PC-3 (cell line): ENCODE results near the gene VPS51. TPM values are rescaled to one million over a fixed set of nuclear protein-coding genes. Genes with fewer than 3 reads are reported as not detected.

Source experiments
- ATAC-seq: fragments of 200-7000 bp; cut with Tn5 transposase; 2 replicates; pipeline ENCODE4 v1.9.1; 2020; ENCODE audit warnings: mild to moderate bottlenecking, moderate library complexity
- BruUV-seq: library from RNA; stranded (reverse); fragments of 400-500 nt; replicated peaks from 2 replicates; lab custom pipeline; 2021; lab: Mats Ljungman, UMichigan
- CTCF ChIA-PET: fragments of 300-600 bp; sonication (Branson Sonifier 250); formaldehyde crosslinking; loops from one replicate; lab custom pipeline; 2022; ENCODE audit warnings: antibody characterized with exemption; lab: Charles Lee
- POLR2A ChIA-PET: fragments of 300-600 bp; sonication (Branson Sonifier 250); formaldehyde crosslinking; loops from one replicate; lab custom pipeline; 2022; ENCODE audit warnings: antibody characterized with exemption; ENCODE audit not compliant: unreplicated experiment; lab: Charles Lee
- DNase-seq: peaks from one replicate; pipeline ENCODE4 v3.0.0-alpha.2; 2015
- H2AFZ ChIP-seq: fragments of 300-600 bp; sonication (generic); 2 replicates; pipeline ENCODE4 v1.6.0; 2016; ENCODE audit warnings: antibody characterized with exemption, low read length
- H3F3A ChIP-seq: fragments of 300-600 bp; sonication (generic); one replicate; pipeline ENCODE4 v1.6.0; 2017; ENCODE audit warnings: antibody characterized with exemption, low read length, control low read depth, mild to moderate bottlenecking; ENCODE audit not compliant: unreplicated experiment
- H3K27ac ChIP-seq: fragments of 300-600 bp; sonication (generic); 2 replicates; pipeline ENCODE4 v1.5.1; 2016; ENCODE audit warnings: mild to moderate bottlenecking, low read length
- H3K27me3 ChIP-seq: fragments of 300-600 bp; sonication (generic); 2 replicates; pipeline ENCODE4 v1.6.1; 2016; ENCODE audit warnings: low read length, mixed read lengths
- H3K36me3 ChIP-seq: fragments of 300-600 bp; sonication (generic); 2 replicates; pipeline ENCODE4 v1.6.1; 2016; ENCODE audit warnings: low read depth, mixed run types, low read length, mixed read lengths
- H3K4me1 ChIP-seq: fragments of 300-600 bp; sonication (generic); 2 replicates; pipeline ENCODE4 v1.5.1; 2016; ENCODE audit warnings: low read length; ENCODE audit not compliant: insufficient read depth
- H3K4me2 ChIP-seq: fragments of 300-600 bp; sonication (generic); 2 replicates; pipeline ENCODE4 v1.6.0; 2016; ENCODE audit warnings: low read length
- H3K4me3 ChIP-seq: fragments of 300-600 bp; sonication (generic); 2 replicates; pipeline ENCODE4 v1.5.1; 2016; ENCODE audit warnings: mild to moderate bottlenecking, low read length, mixed read lengths
- H3K79me2 ChIP-seq: fragments of 300-600 bp; sonication (generic); 2 replicates; pipeline ENCODE4 v1.6.1; 2017; ENCODE audit warnings: low read length, mixed read lengths
- H3K9ac ChIP-seq: fragments of 300-600 bp; sonication (generic); 2 replicates; pipeline ENCODE4 v1.6.0; 2016; ENCODE audit warnings: mild to moderate bottlenecking, low read length
- H3K9me2 ChIP-seq: fragments of 300-600 bp; sonication (generic); replicated peaks from 2 replicates; pipeline ENCODE4 v1.6.1; 2016; ENCODE audit warnings: mixed run types, low read length, mixed read lengths
- H3K9me3 ChIP-seq: fragments of 300-600 bp; sonication (generic); 2 replicates; pipeline ENCODE4 v1.6.1; 2016; ENCODE audit warnings: low read length, mixed read lengths
- H4K20me1 ChIP-seq: fragments of 300-600 bp; sonication (generic); 2 replicates; pipeline ENCODE4 v1.6.1; 2016; ENCODE audit warnings: low read length, mixed read lengths
- EZH2 ChIP-seq: fragments of 300-600 bp; sonication (generic); IDR thresholded peaks from one replicate; pipeline ENCODE4 v1.6.1; 2017; ENCODE audit warnings: antibody characterized with exemption, mild to moderate bottlenecking, low read length; ENCODE audit not compliant: unreplicated experiment
- EZH2phosphoT487 ChIP-seq: fragments of 300-600 bp; sonication (generic); IDR thresholded peaks from 2 replicates; pipeline ENCODE4 v1.6.1; 2018; ENCODE audit warnings: mild to moderate bottlenecking, antibody characterized with exemption, low read length, borderline replicate concordance
- intact Hi-C: fragments of 100-400 bp; cut with micrococcal nuclease; formaldehyde crosslinking; loops from 2 replicates; pipeline ENCODE4 v1.9.0; 2023
- total RNA-seq: library from RNA; depleted of rRNA; stranded (reverse); fragments of >200 nt; gene quantifications from 2 replicates; pipeline ENCODE4 v1.2.3, GENCODE V29; 2014
- TF ChIP-seq, protein P1 (sequence below): fragments of 300-600 bp; sonication (generic); conservative IDR thresholded peaks from 2 replicates; pipeline ENCODE4 v1.5.1; 2017; ENCODE audit warnings: antibody characterized with exemption, low read depth, mild to moderate bottlenecking, low read length

The VPS51 gene
- total RNA-seq, 1 experiment from 2014 or later, result 414 TPM

DNA sequence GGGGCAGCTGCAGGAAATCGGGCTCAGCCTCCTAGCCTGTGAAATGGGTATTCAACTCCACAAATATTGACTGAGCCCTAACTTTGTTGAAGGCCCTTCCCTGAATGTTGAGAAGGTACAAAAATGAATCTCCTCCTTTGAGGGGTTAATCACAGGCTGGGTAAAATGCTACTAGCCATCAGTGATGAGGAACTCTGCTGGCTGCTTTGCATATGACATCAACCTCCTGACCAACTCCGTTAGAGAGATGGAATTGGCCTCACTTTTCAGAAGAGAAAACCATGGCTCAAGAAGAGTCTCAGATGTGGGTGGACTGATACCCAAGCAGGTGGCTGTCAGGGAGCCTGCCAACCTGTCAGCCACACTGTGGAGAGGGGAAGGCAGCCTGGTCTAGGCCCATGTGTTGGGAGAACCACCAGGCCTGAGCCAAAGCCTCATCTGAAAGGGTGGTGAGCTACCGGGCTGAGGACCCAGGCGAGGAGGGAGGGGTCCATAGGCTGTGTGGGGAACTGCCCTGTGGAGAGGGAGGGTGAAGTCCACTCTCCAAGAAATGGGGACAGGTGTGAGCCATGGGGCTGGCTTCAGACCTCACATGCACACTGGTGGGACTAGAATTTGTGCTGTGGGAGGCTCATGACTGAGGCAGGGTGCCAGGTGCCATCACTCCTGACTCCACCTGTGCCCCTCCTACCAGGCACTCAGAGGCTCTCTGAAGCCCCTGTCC lies 23.9 kb upstream of the VPS51 start:
- Histone ChIP-seq H3K9me3 (no peaks in the 10 kb centered on the region), H3K9ac (no peak overlapping the region), H2AFZ (no peak overlapping the region), H3F3A (no peaks in the 10 kb centered on the region), H3K4me1 (no peaks in the 10 kb centered on the region), H3K27me3 (no peaks in the 10 kb centered on the region), H4K20me1 (no peaks in the 10 kb centered on the region), H3K36me3 (peaks cover under 1% of the 10 kb centered on the region), H3K9me2 (no peaks in the 10 kb centered on the region), H3K4me2 (no peak overlapping the region), H3K4me3 (no peak overlapping the region), H3K79me2 (no peaks in the 10 kb centered on the region), H3K27ac (no peak overlapping the region)
- no peak for DNase-seq
- no peak for ATAC-seq
- no TSS peak for BruUV-seq
- TF ChIP-seq EZH2phosphoT487 (no peak), EZH2 (no peak)
- TF ChIP-seq, protein P1, sequence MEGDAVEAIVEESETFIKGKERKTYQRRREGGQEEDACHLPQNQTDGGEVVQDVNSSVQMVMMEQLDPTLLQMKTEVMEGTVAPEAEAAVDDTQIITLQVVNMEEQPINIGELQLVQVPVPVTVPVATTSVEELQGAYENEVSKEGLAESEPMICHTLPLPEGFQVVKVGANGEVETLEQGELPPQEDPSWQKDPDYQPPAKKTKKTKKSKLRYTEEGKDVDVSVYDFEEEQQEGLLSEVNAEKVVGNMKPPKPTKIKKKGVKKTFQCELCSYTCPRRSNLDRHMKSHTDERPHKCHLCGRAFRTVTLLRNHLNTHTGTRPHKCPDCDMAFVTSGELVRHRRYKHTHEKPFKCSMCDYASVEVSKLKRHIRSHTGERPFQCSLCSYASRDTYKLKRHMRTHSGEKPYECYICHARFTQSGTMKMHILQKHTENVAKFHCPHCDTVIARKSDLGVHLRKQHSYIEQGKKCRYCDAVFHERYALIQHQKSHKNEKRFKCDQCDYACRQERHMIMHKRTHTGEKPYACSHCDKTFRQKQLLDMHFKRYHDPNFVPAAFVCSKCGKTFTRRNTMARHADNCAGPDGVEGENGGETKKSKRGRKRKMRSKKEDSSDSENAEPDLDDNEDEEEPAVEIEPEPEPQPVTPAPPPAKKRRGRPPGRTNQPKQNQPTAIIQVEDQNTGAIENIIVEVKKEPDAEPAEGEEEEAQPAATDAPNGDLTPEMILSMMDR, result no peak
- intact Hi-C loops, result no loop called here
- ChIA-PET POLR2A (no interaction called here), CTCF (no interaction called here)

- TF ChIP-seq EZH2phosphoT487 (no peak), EZH2 (no peak)
- TF ChIP-seq, protein P1, result no peak
- Histone ChIP-seq H3K27ac (no peak overlapping the region), H3K9ac (no peak overlapping the region), H4K20me1 (no peaks in the 10 kb centered on the region), H3K4me1 (no peaks in the 10 kb centered on the region), H3K4me3 (no peak overlapping the region), H3K27me3 (no peaks in the 10 kb centered on the region), H2AFZ (no peak overlapping the region), H3K4me2 (no peak overlapping the region), H3K79me2 (peaks cover 5% of the 10 kb centered on the region), H3K9me3 (no peaks in the 10 kb centered on the region), H3F3A (no peaks in the 10 kb centered on the region), H3K9me2 (no peaks in the 10 kb centered on the region), H3K36me3 (peaks cover 6% of the 10 kb centered on the region)
- ChIA-PET CTCF (no interaction called here), POLR2A (no interaction called here)
- ATAC-seq, result peak; percentile 22; the same call in 1 of the 2 replicates
- intact Hi-C loops, result no loop called here
- DNase-seq, result no peak
- BruUV-seq, result no TSS peak
Measured at GRCh38 chr11:65072631-65072966, 23.4 kb upstream of the VPS51 start.

- no peak overlapping the region for H3K4me2 ChIP-seq
- H3K27ac ChIP-seq, result no peak overlapping the region
- POLR2A ChIA-PET, result no interaction called here
- intact Hi-C loops, result loop anchor here (5.0 kb wide), 1 partner anchor 65 kb away; the partner anchor contains the start of gene ARL2
- no peak overlapping the region for H3K4me3 ChIP-seq
- H3K4me1 ChIP-seq, result peaks cover 5% of the 10 kb centered on the region; the same call in 1 of the 2 replicates
- H3F3A ChIP-seq, result no peaks in the 10 kb centered on the region
- H3K36me3 ChIP-seq, result peaks cover 39% of the 10 kb centered on the region
- H2AFZ ChIP-seq, result no peak overlapping the region
- H3K9me2 ChIP-seq, result no peaks in the 10 kb centered on the region
- no TSS peak for BruUV-seq
- no peak overlapping the region for H3K9ac ChIP-seq
- H3K9me3 ChIP-seq, result no peaks in the 10 kb centered on the region
- no peaks in the 10 kb centered on the region for H4K20me1 ChIP-seq
- peaks cover 50% of the 10 kb centered on the region for H3K79me2 ChIP-seq
- no peak for TF ChIP-seq EZH2
- no peak for TF ChIP-seq EZH2phosphoT487
- TF ChIP-seq, protein P1, result no peak
- ATAC-seq (no peak), DNase-seq (peak; percentile 18)
- H3K27me3 ChIP-seq, result no peaks in the 10 kb centered on the region
- CTCF ChIA-PET, result no interaction called here
Measured at GRCh38 chr11:65077451-65077850, 18.6 kb upstream of the VPS51 start.
